GM23338 (cell line): ENCODE results near the gene ANKH. TPM values are rescaled to one million over a fixed set of nuclear protein-coding genes. Genes with fewer than 3 reads are reported as not detected.

Experiments
- ATAC-seq: fragments of 200-7000 bp; cut with Tn5 transposase; 3 replicates; pipeline ENCODE4 v1.9.1; 2020
- DNase-seq: peaks from one replicate; pipeline ENCODE4 v3.0.0-alpha.2; 2015; ENCODE audit warnings: low spot score
- H2AFZ ChIP-seq: fragments of 200-600 bp; sonication (generic); 2 replicates; pipeline ENCODE4 v1.8.0; 2016; ENCODE audit warnings: antibody characterized with exemption, mild to moderate bottlenecking, moderate library complexity
- H3F3A ChIP-seq: fragments of 200-600 bp; sonication (generic); replicated peaks from 2 replicates; pipeline ENCODE4 v1.8.0; 2017; ENCODE audit warnings: antibody characterized with exemption, mixed run types, low read depth
- H3K27ac ChIP-seq: fragments of 200-600 bp; sonication (generic); 2 replicates; pipeline ENCODE4 v1.6.1; 2016; ENCODE audit warnings: low read depth
- H3K27me3 ChIP-seq: fragments of 200-600 bp; sonication (generic); 2 replicates; pipeline ENCODE4 v1.8.0; 2016; ENCODE audit warnings: mild to moderate bottlenecking, mixed run types, moderate library complexity; ENCODE audit not compliant: insufficient read depth
- H3K36me3 ChIP-seq: fragments of 200-600 bp; sonication (generic); 2 replicates; pipeline ENCODE4 v1.8.0; 2016; ENCODE audit warnings: mild to moderate bottlenecking; ENCODE audit not compliant: insufficient read depth
- H3K4me1 ChIP-seq: fragments of 200-600 bp; sonication (generic); 2 replicates; pipeline ENCODE4 v1.8.0; 2016; ENCODE audit warnings: mild to moderate bottlenecking, moderate library complexity; ENCODE audit not compliant: insufficient read depth
- H3K4me2 ChIP-seq: fragments of 200-600 bp; sonication (generic); 2 replicates; pipeline ENCODE4 v1.7.1; 2017; ENCODE audit warnings: mixed run types
- H3K4me3 ChIP-seq: fragments of 200-600 bp; sonication (generic); 2 replicates; pipeline ENCODE4 v1.6.1; 2016; ENCODE audit warnings: mixed run types
- H3K79me2 ChIP-seq: fragments of 200-600 bp; sonication (generic); replicated peaks from 2 replicates; pipeline ENCODE4 v1.8.0; 2017; ENCODE audit warnings: mild to moderate bottlenecking; ENCODE audit not compliant: insufficient read depth
- H3K9me2 ChIP-seq: fragments of 200-600 bp; sonication (generic); 2 replicates; pipeline ENCODE4 v1.8.0; 2017; ENCODE audit not compliant: insufficient read depth
- H4K20me1 ChIP-seq: fragments of 200-600 bp; sonication (generic); replicated peaks from 2 replicates; pipeline ENCODE4 v1.8.0; 2017; ENCODE audit warnings: mild to moderate bottlenecking; ENCODE audit not compliant: insufficient read depth
- H3K27ac Mint-ChIP-seq: 2 replicates; pipeline ENCODE4 v1.8.0; 2020; ENCODE audit warnings: inconsistent platforms, mild to moderate bottlenecking, moderate library complexity, mixed read lengths
- H3K27me3 Mint-ChIP-seq: 3 replicates; pipeline ENCODE4 v1.8.0; 2022; ENCODE audit warnings: low read depth, mild to moderate bottlenecking, moderate library complexity, mixed read lengths, inconsistent platforms; ENCODE audit not compliant: insufficient read depth, poor library complexity
- H3K36me3 Mint-ChIP-seq: 3 replicates; pipeline ENCODE4 v1.8.0; 2021; ENCODE audit warnings: low read depth, mild to moderate bottlenecking, inconsistent platforms, moderate library complexity, mixed read lengths
- H3K4me1 Mint-ChIP-seq: 3 replicates; pipeline ENCODE4 v1.8.0; 2020; ENCODE audit warnings: mild to moderate bottlenecking, inconsistent platforms, mixed read lengths
- H3K4me3 Mint-ChIP-seq: 3 replicates; pipeline ENCODE4 v1.8.0; 2021; ENCODE audit warnings: moderate library complexity, mild to moderate bottlenecking, inconsistent platforms, mixed read lengths
- H3K9me3 Mint-ChIP-seq: 3 replicates; pipeline ENCODE4 v1.8.0; 2020; ENCODE audit warnings: moderate library complexity, mild to moderate bottlenecking, inconsistent platforms, mixed read lengths
- EZH2 ChIP-seq: fragments of 200-600 bp; sonication (generic); IDR thresholded peaks from one replicate; pipeline ENCODE4 v1.8.0; 2017; ENCODE audit warnings: antibody characterized with exemption, mild to moderate bottlenecking, low read depth; ENCODE audit not compliant: unreplicated experiment
- EZH2phosphoT487 ChIP-seq: fragments of 200-600 bp; sonication (generic); IDR thresholded peaks from one replicate; pipeline ENCODE4 v1.8.1; 2018; ENCODE audit warnings: antibody characterized with exemption; ENCODE audit not compliant: unreplicated experiment
- JUNB ChIP-seq: IDR thresholded peaks from one replicate; pipeline ENCODE4 v1.6.1; 2016; ENCODE audit warnings: antibody characterized with exemption; ENCODE audit not compliant: unreplicated experiment
- NANOG ChIP-seq: IDR thresholded peaks from 2 replicates; pipeline ENCODE4 v1.6.1; 2016; ENCODE audit warnings: antibody characterized with exemption, borderline replicate concordance
- POLR2AphosphoS5 ChIP-seq: IDR thresholded peaks from 2 replicates; pipeline ENCODE4 v1.6.1; 2016; ENCODE audit warnings: antibody characterized with exemption, low read depth
- REST ChIP-seq: IDR thresholded peaks from one replicate; pipeline ENCODE4 v1.6.1; 2018; ENCODE audit warnings: antibody characterized with exemption; ENCODE audit not compliant: unreplicated experiment
- ZNF114 ChIP-seq: fragments of 250-450 bp; sonication (Bioruptor Pico); IDR thresholded peaks from 2 replicates; pipeline ENCODE4 v1.5.0; 2020; ENCODE audit warnings: mild to moderate bottlenecking, moderate library complexity
- ZNF331 ChIP-seq: fragments of 250-450 bp; sonication (Bioruptor Pico); IDR thresholded peaks from 2 replicates; pipeline ENCODE4 v1.5.0; 2020; ENCODE audit warnings: low read depth, mild to moderate bottlenecking, moderate library complexity
- polyA plus RNA-seq: library from polyadenylated mRNA; unstranded; fragments of >200 nt; fragmentation: Nextera tagmentation; extraction: Ambion mirVana; gene quantifications from 2 replicates; pipeline ENCODE4 v1.2.1, GENCODE V29; 2016
- total RNA-seq: library from RNA; depleted of rRNA; stranded (reverse); fragments of >200 nt; shearing (Covaris generic); gene quantifications from 2 replicates; pipeline ENCODE4 v1.2.3, GENCODE V29; 2014
- TF ChIP-seq, protein P1 (sequence below): IDR thresholded peaks from 2 replicates; pipeline ENCODE4 v1.6.1; 2016; ENCODE audit warnings: antibody characterized with exemption
- TF ChIP-seq, protein P2 (sequence below): fragments of 250-450 bp; sonication (Bioruptor Pico); IDR thresholded peaks from 2 replicates; pipeline ENCODE4 v1.5.0; 2020; ENCODE audit warnings: mild to moderate bottlenecking, moderate library complexity

The ANKH gene
- total and polyA plus RNA-seq, 2 experiments from 2014 or later: 5.0 to 6.1 TPM

GRCh38 chr5:14842117-14842516, 29.5 kb downstream of the ANKH start:
- no peak overlapping the region for H3K27ac Mint-ChIP-seq
- DNase-seq: no peak
- peaks cover 8% of the 10 kb centered on the region; the same call in 1 of the 3 replicates for H3K9me3 Mint-ChIP-seq
- no peaks in the 10 kb centered on the region; the same call in 1 of the 2 replicates for H4K20me1 ChIP-seq
- no peaks in the 10 kb centered on the region for H3K27me3 ChIP-seq
- peaks cover 4% of the 10 kb centered on the region; the same call in 1 of the 3 replicates for H3K36me3 Mint-ChIP-seq
- no peaks in the 10 kb centered on the region for H3K79me2 ChIP-seq
- H3K27ac ChIP-seq: no peak overlapping the region
- H3K4me3 ChIP-seq: no peak overlapping the region
- TF ChIP-seq ZNF331 (CRISPR knock-in tag): no peak
- H3K4me1 ChIP-seq: no peaks in the 10 kb centered on the region
- H3F3A ChIP-seq: no peaks in the 10 kb centered on the region
- peaks cover 1% of the 10 kb centered on the region for H3K27me3 Mint-ChIP-seq
- no peak overlapping the region for H3K4me2 ChIP-seq
- ATAC-seq: no peak
- no peak overlapping the region for H3K4me3 Mint-ChIP-seq
- H3K4me1 Mint-ChIP-seq: no peaks in the 10 kb centered on the region
- no peak overlapping the region for H2AFZ ChIP-seq
- no peaks in the 10 kb centered on the region for H3K9me2 ChIP-seq
- no peaks in the 10 kb centered on the region for H3K36me3 ChIP-seq

DNA sequence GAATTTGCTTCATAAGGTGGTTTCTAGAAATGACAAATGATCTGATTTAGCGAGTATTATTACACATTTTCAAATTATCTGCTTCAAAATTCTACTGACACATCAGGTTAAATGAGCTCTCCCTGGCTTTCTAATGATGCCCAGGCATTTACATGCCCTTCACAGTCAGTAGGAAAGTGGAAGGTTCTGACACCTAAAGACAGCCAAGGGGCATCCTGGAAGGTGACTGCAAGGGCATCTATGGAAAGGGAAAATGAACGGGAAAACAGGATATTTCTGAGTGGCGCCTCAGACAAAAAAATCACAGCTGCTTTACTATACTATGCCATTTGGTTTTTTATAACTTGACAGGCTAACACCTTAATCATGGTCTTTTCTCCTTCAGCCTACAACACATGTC, 31.0 kb downstream of the ANKH start:
- H3K27me3 ChIP-seq: no peaks in the 10 kb centered on the region
- H3K4me1 Mint-ChIP-seq: no peaks in the 10 kb centered on the region
- H3K9me3 Mint-ChIP-seq: peaks cover 9% of the 10 kb centered on the region; the same call in 1 of the 3 replicates
- no peak overlapping the region for H3K4me3 Mint-ChIP-seq
- peaks cover 4% of the 10 kb centered on the region; the same call in 1 of the 3 replicates for H3K36me3 Mint-ChIP-seq
- H3K27ac ChIP-seq: no peak overlapping the region
- no peaks in the 10 kb centered on the region for H3K9me2 ChIP-seq
- H2AFZ ChIP-seq: no peak overlapping the region
- DNase-seq: no peak
- H3K79me2 ChIP-seq: no peaks in the 10 kb centered on the region
- no peak overlapping the region for H3K4me2 ChIP-seq
- H3F3A ChIP-seq: no peaks in the 10 kb centered on the region
- H3K27ac Mint-ChIP-seq: no peak overlapping the region
- ATAC-seq: no peak
- no peak overlapping the region for H3K4me3 ChIP-seq
- no peaks in the 10 kb centered on the region for H3K4me1 ChIP-seq
- no peaks in the 10 kb centered on the region; the same call in 1 of the 2 replicates for H4K20me1 ChIP-seq
- peaks cover 1% of the 10 kb centered on the region for H3K27me3 Mint-ChIP-seq
- H3K36me3 ChIP-seq: no peaks in the 10 kb centered on the region
- TF ChIP-seq, protein P1, sequence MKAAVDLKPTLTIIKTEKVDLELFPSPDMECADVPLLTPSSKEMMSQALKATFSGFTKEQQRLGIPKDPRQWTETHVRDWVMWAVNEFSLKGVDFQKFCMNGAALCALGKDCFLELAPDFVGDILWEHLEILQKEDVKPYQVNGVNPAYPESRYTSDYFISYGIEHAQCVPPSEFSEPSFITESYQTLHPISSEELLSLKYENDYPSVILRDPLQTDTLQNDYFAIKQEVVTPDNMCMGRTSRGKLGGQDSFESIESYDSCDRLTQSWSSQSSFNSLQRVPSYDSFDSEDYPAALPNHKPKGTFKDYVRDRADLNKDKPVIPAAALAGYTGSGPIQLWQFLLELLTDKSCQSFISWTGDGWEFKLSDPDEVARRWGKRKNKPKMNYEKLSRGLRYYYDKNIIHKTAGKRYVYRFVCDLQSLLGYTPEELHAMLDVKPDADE: no peak
- TF ChIP-seq EZH2phosphoT487 (no peak), JUNB (no peak), ZNF331 (CRISPR knock-in tag) (no peak), EZH2 (no peak), POLR2AphosphoS5 (no peak), REST (no peak), ZNF114 (no peak), NANOG (no peak)
- TF ChIP-seq, protein P2, sequence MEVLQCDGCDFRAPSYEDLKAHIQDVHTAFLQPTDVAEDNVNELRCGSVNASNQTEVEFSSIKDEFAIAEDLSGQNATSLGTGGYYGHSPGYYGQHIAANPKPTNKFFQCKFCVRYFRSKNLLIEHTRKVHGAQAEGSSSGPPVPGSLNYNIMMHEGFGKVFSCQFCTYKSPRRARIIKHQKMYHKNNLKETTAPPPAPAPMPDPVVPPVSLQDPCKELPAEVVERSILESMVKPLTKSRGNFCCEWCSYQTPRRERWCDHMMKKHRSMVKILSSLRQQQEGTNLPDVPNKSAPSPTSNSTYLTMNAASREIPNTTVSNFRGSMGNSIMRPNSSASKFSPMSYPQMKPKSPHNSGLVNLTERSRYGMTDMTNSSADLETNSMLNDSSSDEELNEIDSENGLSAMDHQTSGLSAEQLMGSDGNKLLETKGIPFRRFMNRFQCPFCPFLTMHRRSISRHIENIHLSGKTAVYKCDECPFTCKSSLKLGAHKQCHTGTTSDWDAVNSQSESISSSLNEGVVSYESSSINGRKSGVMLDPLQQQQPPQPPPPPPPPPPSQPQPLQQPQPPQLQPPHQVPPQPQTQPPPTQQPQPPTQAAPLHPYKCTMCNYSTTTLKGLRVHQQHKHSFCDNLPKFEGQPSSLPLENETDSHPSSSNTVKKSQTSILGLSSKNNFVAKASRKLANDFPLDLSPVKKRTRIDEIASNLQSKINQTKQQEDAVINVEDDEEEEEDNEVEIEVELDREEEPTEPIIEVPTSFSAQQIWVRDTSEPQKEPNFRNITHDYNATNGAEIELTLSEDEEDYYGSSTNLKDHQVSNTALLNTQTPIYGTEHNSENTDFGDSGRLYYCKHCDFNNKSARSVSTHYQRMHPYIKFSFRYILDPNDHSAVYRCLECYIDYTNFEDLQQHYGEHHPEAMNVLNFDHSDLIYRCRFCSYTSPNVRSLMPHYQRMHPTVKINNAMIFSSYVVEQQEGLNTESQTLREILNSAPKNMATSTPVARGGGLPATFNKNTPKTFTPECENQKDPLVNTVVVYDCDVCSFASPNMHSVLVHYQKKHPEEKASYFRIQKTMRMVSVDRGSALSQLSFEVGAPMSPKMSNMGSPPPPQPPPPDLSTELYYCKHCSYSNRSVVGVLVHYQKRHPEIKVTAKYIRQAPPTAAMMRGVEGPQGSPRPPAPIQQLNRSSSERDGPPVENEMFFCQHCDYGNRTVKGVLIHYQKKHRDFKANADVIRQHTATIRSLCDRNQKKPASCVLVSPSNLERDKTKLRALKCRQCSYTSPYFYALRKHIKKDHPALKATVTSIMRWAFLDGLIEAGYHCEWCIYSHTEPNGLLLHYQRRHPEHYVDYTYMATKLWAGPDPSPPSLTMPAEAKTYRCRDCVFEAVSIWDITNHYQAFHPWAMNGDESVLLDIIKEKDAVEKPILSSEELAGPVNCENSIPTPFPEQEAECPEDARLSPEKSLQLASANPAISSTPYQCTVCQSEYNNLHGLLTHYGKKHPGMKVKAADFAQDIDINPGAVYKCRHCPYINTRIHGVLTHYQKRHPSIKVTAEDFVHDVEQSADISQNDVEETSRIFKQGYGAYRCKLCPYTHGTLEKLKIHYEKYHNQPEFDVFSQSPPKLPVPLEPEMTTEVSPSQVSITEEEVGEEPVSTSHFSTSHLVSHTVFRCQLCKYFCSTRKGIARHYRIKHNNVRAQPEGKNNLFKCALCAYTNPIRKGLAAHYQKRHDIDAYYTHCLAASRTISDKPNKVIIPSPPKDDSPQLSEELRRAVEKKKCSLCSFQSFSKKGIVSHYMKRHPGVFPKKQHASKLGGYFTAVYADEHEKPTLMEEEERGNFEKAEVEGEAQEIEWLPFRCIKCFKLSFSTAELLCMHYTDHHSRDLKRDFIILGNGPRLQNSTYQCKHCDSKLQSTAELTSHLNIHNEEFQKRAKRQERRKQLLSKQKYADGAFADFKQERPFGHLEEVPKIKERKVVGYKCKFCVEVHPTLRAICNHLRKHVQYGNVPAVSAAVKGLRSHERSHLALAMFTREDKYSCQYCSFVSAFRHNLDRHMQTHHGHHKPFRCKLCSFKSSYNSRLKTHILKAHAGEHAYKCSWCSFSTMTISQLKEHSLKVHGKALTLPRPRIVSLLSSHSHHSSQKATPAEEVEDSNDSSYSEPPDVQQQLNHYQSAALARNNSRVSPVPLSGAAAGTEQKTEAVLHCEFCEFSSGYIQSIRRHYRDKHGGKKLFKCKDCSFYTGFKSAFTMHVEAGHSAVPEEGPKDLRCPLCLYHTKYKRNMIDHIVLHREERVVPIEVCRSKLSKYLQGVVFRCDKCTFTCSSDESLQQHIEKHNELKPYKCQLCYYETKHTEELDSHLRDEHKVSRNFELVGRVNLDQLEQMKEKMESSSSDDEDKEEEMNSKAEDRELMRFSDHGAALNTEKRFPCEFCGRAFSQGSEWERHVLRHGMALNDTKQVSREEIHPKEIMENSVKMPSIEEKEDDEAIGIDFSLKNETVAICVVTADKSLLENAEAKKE (CRISPR knock-in tag): no peak
